HEK293T (cell line): ENCODE results near the gene LRIG1.

Experiments
- CTCF ChIA-PET: fragments of 350-600 bp; formaldehyde crosslinking; extraction: SDS; loops from one replicate; lab custom pipeline; 2021; ENCODE audit warnings: antibody characterized with exemption, inconsistent platforms; lab: Yijun Ruan, JAX
- POLR2A ChIA-PET: fragments of 350-600 bp; formaldehyde crosslinking; extraction: SDS; loops from one replicate; lab custom pipeline; 2020; ENCODE audit warnings: antibody characterized with exemption, inconsistent platforms; lab: Yijun Ruan, JAX
- DNase-seq: peaks from one replicate; pipeline ENCODE4 v3.0.0; 2012; ENCODE audit warnings: mixed read lengths; ENCODE audit errors: extremely low spot score
- ARNT ChIP-seq: fragments of 450-650 bp; IDR thresholded peaks from 2 replicates; pipeline ENCODE4 v1.6.1; 2017; ENCODE audit warnings: mild to moderate bottlenecking
- BHLHE40 ChIP-seq: fragments of 450-650 bp; IDR thresholded peaks from 2 replicates; pipeline ENCODE4 v1.6.1; 2016; ENCODE audit warnings: mild to moderate bottlenecking, moderate library complexity, borderline replicate concordance
- CTBP1 ChIP-seq: fragments of 450-650 bp; IDR thresholded peaks from 2 replicates; pipeline ENCODE4 v1.6.1; 2016; ENCODE audit warnings: borderline replicate concordance
- ELF4 ChIP-seq: fragments of 450-650 bp; IDR thresholded peaks from 2 replicates; pipeline ENCODE4 v1.6.1; 2017; ENCODE audit warnings: antibody characterized with exemption
- FOXA1 ChIP-seq: fragments of 450-650 bp; IDR thresholded peaks from 2 replicates; pipeline ENCODE4 v1.6.1; 2016; ENCODE audit warnings: mild to moderate bottlenecking
- FOXK2 ChIP-seq: fragments of 450-650 bp; IDR thresholded peaks from 2 replicates; pipeline ENCODE4 v1.6.1; 2016; ENCODE audit warnings: mild to moderate bottlenecking
- FOXM1 ChIP-seq: fragments of 450-650 bp; IDR thresholded peaks from 2 replicates; pipeline ENCODE4 v1.6.1; 2017; ENCODE audit warnings: mild to moderate bottlenecking, borderline replicate concordance
- HDGF ChIP-seq: fragments of 450-650 bp; IDR thresholded peaks from 2 replicates; pipeline ENCODE4 v1.6.1; 2017; ENCODE audit warnings: antibody characterized with exemption, borderline replicate concordance
- L3MBTL2 ChIP-seq: fragments of 450-650 bp; conservative IDR thresholded peaks from 2 replicates; pipeline ENCODE4 v1.6.1; 2016; ENCODE audit warnings: mild to moderate bottlenecking
- LEF1 ChIP-seq: fragments of 450-650 bp; IDR thresholded peaks from 2 replicates; pipeline ENCODE4 v1.6.1; 2017; ENCODE audit warnings: mild to moderate bottlenecking, borderline replicate concordance
- NFRKB ChIP-seq: fragments of 450-650 bp; IDR thresholded peaks from 2 replicates; pipeline ENCODE4 v1.6.1; 2016; ENCODE audit warnings: mild to moderate bottlenecking, moderate library complexity
- SP1 ChIP-seq: fragments of 450-650 bp; IDR thresholded peaks from 2 replicates; pipeline ENCODE4 v1.6.1; 2017
- SUZ12 ChIP-seq: fragments of 450-650 bp; IDR thresholded peaks from 2 replicates; pipeline ENCODE4 v1.6.1; 2016; ENCODE audit warnings: mild to moderate bottlenecking
- TARDBP ChIP-seq: fragments of 450-650 bp; IDR thresholded peaks from 2 replicates; pipeline ENCODE4 v1.6.1; 2016
- ZNF384 ChIP-seq: fragments of 450-650 bp; IDR thresholded peaks from 2 replicates; pipeline ENCODE4 v1.6.1; 2016
- TF ChIP-seq, protein P1 (sequence below): fragments of 450-650 bp; IDR thresholded peaks from 2 replicates; pipeline ENCODE4 v1.6.1; 2016

Gene LRIG1

DNA sequence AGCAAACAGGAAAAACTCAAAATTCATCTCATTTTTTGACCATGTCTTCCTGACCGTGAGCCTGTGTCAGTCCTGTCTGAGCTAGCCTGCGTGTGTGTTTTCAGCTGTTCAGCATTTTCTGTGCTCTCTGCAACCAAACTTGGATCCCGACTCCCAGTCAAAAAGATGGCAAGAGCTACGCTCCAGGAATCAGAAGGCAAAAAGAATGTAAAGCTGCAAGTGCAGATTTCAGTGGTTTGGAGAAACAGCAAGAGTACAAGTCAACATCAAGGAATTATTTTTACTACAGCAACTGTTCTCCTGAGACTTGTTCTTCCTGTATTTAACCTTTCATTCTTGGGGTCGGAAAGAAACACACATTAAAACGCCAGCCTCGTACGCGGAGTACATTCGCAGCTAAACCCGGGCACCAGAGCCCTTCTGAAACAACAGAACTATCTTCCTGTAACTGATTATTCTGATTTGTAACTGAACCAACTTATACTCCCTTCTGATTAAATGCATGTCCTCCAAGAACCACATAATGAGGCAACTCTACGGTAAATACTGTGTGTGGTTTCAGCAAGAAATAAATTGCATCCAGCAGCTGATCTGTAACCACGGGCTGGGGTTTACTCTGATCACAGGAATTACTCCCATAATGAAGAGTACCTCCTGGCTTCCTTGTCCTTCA, 107.4 kb downstream of the LRIG1 start:
- no peak for TF ChIP-seq BHLHE40
- no peak for TF ChIP-seq ELF4
- TF ChIP-seq SP1 = no peak
- no peak for TF ChIP-seq FOXA1
- TF ChIP-seq, protein P1, sequence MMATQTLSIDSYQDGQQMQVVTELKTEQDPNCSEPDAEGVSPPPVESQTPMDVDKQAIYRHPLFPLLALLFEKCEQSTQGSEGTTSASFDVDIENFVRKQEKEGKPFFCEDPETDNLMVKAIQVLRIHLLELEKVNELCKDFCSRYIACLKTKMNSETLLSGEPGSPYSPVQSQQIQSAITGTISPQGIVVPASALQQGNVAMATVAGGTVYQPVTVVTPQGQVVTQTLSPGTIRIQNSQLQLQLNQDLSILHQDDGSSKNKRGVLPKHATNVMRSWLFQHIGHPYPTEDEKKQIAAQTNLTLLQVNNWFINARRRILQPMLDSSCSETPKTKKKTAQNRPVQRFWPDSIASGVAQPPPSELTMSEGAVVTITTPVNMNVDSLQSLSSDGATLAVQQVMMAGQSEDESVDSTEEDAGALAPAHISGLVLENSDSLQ = no peak
- TF ChIP-seq ARNT = no peak
- TF ChIP-seq FOXK2 = no peak
- no peak for TF ChIP-seq CTBP1
- no peak for TF ChIP-seq ZNF384
- TF ChIP-seq LEF1 = no peak
- no peak for TF ChIP-seq SUZ12
- TF ChIP-seq FOXM1 = no peak
- no peak for TF ChIP-seq NFRKB
- TF ChIP-seq L3MBTL2 = no peak
- no peak for TF ChIP-seq HDGF
- TF ChIP-seq TARDBP = no peak
- DNase-seq = no peak
- POLR2A ChIA-PET = no interaction called here
- CTCF ChIA-PET = interaction anchor here (0.9 to 1.7 kb wide), 3 partner anchors 11 to 15 kb away, joined by 3 to 7 read pairs (median 6); no protein-coding TSS in a partner anchor

DNA sequence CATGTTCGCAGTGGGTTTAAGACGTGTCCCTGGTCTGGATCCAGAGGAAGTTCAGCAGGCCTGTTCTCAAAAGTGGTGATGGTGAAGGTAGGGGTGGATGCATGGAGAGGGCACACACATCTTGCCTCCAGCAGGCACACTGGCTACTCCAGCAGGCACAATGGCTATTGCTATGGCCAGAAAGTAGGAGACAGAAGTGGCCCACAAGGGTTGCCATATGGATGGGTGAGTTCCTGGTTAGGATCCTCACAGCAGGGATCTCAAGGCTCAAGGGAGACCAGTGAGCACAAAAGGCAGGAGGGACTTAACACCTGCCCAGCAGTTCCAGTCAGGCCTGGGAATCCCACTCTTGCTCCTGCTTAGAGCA, 107.9 kb downstream of the LRIG1 start:
- ChIA-PET POLR2A (no interaction called here), CTCF (no interaction called here)
- DNase-seq = no peak
- TF ChIP-seq, protein P1 = no peak
- TF ChIP-seq ARNT = no peak
- no peak for TF ChIP-seq LEF1
- TF ChIP-seq ZNF384 = no peak
- no peak for TF ChIP-seq SUZ12
- TF ChIP-seq SP1 = no peak
- TF ChIP-seq NFRKB = no peak
- no peak for TF ChIP-seq FOXK2
- no peak for TF ChIP-seq TARDBP
- TF ChIP-seq BHLHE40 = no peak
- no peak for TF ChIP-seq L3MBTL2
- TF ChIP-seq FOXA1 = no peak
- no peak for TF ChIP-seq ELF4
- no peak for TF ChIP-seq HDGF
- no peak for TF ChIP-seq FOXM1
- no peak for TF ChIP-seq CTBP1

GRCh38 chr3:66392512-66392911, 108.3 kb downstream of the LRIG1 start:
- DNase-seq = no peak
- POLR2A ChIA-PET = no interaction called here
- TF ChIP-seq NFRKB = no peak
- TF ChIP-seq CTBP1 = no peak
- no peak for TF ChIP-seq BHLHE40
- TF ChIP-seq ZNF384 = no peak
- CTCF ChIA-PET = no interaction called here

DNA sequence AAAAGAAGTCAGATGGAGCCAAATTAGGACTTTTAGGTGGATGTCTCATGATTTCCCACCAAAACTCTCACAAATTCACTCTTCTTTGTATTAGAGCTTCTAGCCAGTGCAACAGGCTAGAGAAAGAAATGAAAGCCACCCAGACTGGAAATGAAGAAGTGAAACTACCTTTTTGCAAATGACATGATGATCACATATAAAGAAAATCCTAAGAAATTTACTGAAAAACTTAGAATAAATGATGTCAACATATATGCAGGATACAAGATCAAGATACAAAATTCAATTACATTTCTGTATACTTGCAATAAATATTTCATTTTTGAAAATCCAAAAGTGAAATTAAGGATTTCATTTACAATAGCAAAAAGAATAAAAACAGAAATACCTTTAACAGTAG, 110.8 kb downstream of the LRIG1 start:
- ChIA-PET CTCF (no interaction called here), POLR2A (no interaction called here)
- no peak for DNase-seq
- TF ChIP-seq BHLHE40 (no peak), SUZ12 (no peak), CTBP1 (no peak), FOXK2 (no peak), SP1 (no peak), ZNF384 (no peak), TARDBP (no peak), LEF1 (no peak), FOXA1 (no peak), ARNT (no peak), L3MBTL2 (no peak), HDGF (no peak), FOXM1 (no peak), ELF4 (no peak), NFRKB (no peak)
- TF ChIP-seq, protein P1 = no peak

DNA sequence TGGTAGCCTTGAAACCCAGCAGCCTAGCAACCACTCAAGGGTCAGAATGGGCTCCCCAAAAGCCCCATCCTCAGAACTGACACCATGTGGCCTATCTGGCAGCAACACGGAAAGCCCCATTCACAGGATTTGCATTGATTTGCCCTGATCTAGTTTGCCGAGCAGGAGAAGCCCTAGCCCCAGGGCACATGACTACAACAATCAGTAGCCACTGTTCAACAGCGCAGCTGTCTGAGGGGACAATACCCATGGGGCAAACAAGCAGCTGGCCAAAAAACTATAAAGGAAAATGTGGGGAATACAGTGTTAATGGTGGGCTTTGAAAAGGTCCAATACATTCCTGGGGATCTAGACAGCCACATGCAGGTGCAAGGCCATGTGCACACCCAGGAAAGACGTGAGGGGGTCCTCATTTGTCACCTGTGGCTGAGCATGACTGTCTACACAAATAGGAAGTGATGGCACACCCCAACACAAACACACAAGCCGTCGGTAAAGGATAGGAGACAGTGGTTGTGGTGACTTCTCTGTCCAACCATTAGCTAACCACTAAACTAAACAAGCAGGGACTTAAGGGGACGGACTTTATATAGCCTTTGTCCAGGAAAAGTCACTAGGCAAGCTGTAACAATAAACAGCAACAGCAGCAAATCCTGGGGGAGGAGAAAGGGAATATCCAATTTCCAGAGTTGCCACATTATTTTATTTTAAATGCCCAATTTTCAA, 113.7 kb downstream of the LRIG1 start:
- ChIA-PET POLR2A (no interaction called here), CTCF (interaction anchor here (0.5 kb wide), 1 partner anchor 9 kb away, joined by 3 read pairs; no protein-coding TSS in a partner anchor)
- TF ChIP-seq CTBP1 (no peak), FOXK2 (no peak), LEF1 (no peak), HDGF (no peak), TARDBP (no peak), L3MBTL2 (no peak), BHLHE40 (no peak), ZNF384 (no peak), ELF4 (no peak), NFRKB (no peak), SUZ12 (no peak), FOXM1 (no peak), SP1 (no peak), FOXA1 (no peak), ARNT (no peak)
- TF ChIP-seq, protein P1 = no peak

More for the DNA sequence above, 113.7 kb downstream of the LRIG1 start:
- DNase-seq = no peak
